OCI-LY7 (cell line): Measurements from ENCODE around the gene CYP4F2.

ENCODE experiments used
- CTCF ChIP-seq: fragments of 200-600 bp; sonication (generic); conservative IDR thresholded peaks from 2 replicates; pipeline ENCODE4 v1.5.1; 2014; ENCODE audit warnings: mild to moderate bottlenecking, antibody characterized with exemption, low read length, moderate library complexity, mixed read lengths
- EZH2phosphoT487 ChIP-seq: fragments of 200-600 bp; sonication (generic); IDR thresholded peaks from 2 replicates; pipeline ENCODE4 v1.6.1; 2018; ENCODE audit warnings: low read depth, borderline replicate concordance, mild to moderate bottlenecking, mixed run types, antibody characterized with exemption, low read length, moderate library complexity, mixed read lengths

- TF ChIP-seq CTCF, result no peak
- TF ChIP-seq EZH2phosphoT487, result no peak
Measured at GRCh38 chr19:15846923-15847322, 51.0 kb downstream of the CYP4F2 start.
